MM.1S (cell line): ENCODE measurements around the gene CTXN1.

Experiments
- EZH2 ChIP-seq: fragments of 300-600 bp; sonication (generic); optimal IDR thresholded peaks from 2 replicates; pipeline ENCODE3; 2017; ENCODE audit warnings: low read depth, mild to moderate bottlenecking, antibody characterized with exemption, low read length, mixed read lengths
- EZH2phosphoT487 ChIP-seq: fragments of 300-600 bp; sonication (generic); IDR thresholded peaks from 2 replicates; pipeline ENCODE4 v1.6.1; 2018; ENCODE audit warnings: antibody characterized with exemption, low read length
- TF ChIP-seq, protein P1 (sequence below): fragments of 300-600 bp; sonication (generic); IDR thresholded peaks from 2 replicates; pipeline ENCODE4 v1.5.1; 2016; ENCODE audit warnings: antibody characterized with exemption, low read length, mixed read lengths

DNA sequence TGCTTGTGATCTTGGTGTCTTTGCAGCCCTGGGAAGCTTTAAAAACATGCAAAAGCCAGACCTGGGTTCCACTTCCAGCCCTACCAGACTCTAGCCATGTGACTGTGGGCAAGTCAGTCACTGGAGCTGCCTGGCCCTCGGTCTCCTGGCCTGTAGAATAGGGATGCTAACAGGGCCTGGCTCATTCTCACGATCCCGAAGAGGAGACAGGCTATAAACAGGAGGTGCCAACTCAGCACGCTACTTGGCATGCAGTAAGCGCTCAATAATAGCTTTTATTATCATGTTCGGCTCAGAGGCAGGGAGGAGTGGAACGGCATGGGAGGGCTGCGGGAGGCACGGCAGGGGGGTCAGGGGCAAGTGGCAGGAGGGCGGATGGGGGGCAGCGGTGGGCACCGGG lies 1.7 kb downstream of the CTXN1 start:
- TF ChIP-seq EZH2 = no peak
- no peak for TF ChIP-seq EZH2phosphoT487
- TF ChIP-seq, protein P1, sequence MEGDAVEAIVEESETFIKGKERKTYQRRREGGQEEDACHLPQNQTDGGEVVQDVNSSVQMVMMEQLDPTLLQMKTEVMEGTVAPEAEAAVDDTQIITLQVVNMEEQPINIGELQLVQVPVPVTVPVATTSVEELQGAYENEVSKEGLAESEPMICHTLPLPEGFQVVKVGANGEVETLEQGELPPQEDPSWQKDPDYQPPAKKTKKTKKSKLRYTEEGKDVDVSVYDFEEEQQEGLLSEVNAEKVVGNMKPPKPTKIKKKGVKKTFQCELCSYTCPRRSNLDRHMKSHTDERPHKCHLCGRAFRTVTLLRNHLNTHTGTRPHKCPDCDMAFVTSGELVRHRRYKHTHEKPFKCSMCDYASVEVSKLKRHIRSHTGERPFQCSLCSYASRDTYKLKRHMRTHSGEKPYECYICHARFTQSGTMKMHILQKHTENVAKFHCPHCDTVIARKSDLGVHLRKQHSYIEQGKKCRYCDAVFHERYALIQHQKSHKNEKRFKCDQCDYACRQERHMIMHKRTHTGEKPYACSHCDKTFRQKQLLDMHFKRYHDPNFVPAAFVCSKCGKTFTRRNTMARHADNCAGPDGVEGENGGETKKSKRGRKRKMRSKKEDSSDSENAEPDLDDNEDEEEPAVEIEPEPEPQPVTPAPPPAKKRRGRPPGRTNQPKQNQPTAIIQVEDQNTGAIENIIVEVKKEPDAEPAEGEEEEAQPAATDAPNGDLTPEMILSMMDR = no peak
